ENCODE results near the gene TBC1D23.
A peak's percentile ranks its signal among the peaks of the same experiment; 100 is the strongest.

Gene TBC1D23

GRCh38 chr3:100252001-100252400 lies 8.8 kb upstream of the TBC1D23 start:
- Histone ChIP-seq H4K8ac (ENCODE audit: low read depth, low read length) (no peak overlapping the region), H3K4ac (ENCODE audit: low read length) (no peak overlapping the region), H2BK120ac (ENCODE audit: low read depth, low read length) (no peak overlapping the region), H4K91ac (ENCODE audit: low read depth, low read length, poor library complexity) (no peak overlapping the region), H3K36me3 (replicated peaks in 1 of 2; ENCODE audit: control insufficient read depth in 2 of 2, insufficient read depth in 2 of 2, low read length in 2 of 2) (no peaks in the 10 kb centered on the region), H3K23ac (ENCODE audit: low read depth, low read length, poor library complexity) (no peak overlapping the region), H2BK12ac (ENCODE audit: low read length) (no peak overlapping the region), H3K79me1 (ENCODE audit: low read depth, low read length) (no peaks in the 10 kb centered on the region), H3K9me3 (replicated peaks in 1 of 2; ENCODE audit: control insufficient read depth in 2 of 2, insufficient read depth in 1 of 2, low read depth in 1 of 2, low read length in 2 of 2) (no peaks in the 10 kb centered on the region), H3K14ac (ENCODE audit: low read length) (no peak overlapping the region), H3K18ac (ENCODE audit: low read length) (no peak overlapping the region), H2BK15ac (ENCODE audit: low read length) (no peak overlapping the region), H2AK5ac (ENCODE audit: low read depth, low read length) (no peak overlapping the region), H2BK5ac (ENCODE audit: low read length) (no peak overlapping the region), H2AFZ (ENCODE audit: low read length) (no peak overlapping the region), H3K27ac (replicated peaks; ENCODE audit: low read length) (no peak overlapping the region), H3K9ac (ENCODE audit: low read depth, low read length, poor library complexity) (no peak overlapping the region), H3K4me1 (ENCODE audit: control insufficient read depth in 2 of 2, insufficient read depth in 1 of 2, low read depth in 1 of 2, low read length in 2 of 2) (no peaks in the 10 kb centered on the region), H3K27me3 (ENCODE audit: control insufficient read depth in 3 of 3, insufficient read depth in 3 of 3, low read depth in 1 of 3, low read length in 3 of 3) (no peaks in the 10 kb centered on the region), H3K4me2 (ENCODE audit: insufficient read depth, low read length, poor library complexity, severe bottlenecking) (no peak overlapping the region), H3K4me3 (ENCODE audit: low read length in 2 of 2) (no peak overlapping the region)
- DNase-seq (ENCODE audit: low spot score) = no peak
- whole genome bisulfite sequencing, 2 donors (ENCODE audit: extremely low coverage in 2 of 2, insufficient read length in 2 of 2, insufficient replicate concordance in 1 of 2) = no CpG with 5 or more reads among the region's 1 CpG

- no peak overlapping the region for H4K91ac ChIP-seq (ENCODE audit: low read depth, low read length, poor library complexity)
- H3K4ac ChIP-seq (ENCODE audit: low read length) = no peak overlapping the region
- no peak overlapping the region for H2BK5ac ChIP-seq (ENCODE audit: low read length)
- no peaks in the 10 kb centered on the region for H3K9me3 ChIP-seq (replicated peaks in 1 of 2; ENCODE audit: control insufficient read depth in 2 of 2, insufficient read depth in 1 of 2, low read depth in 1 of 2, low read length in 2 of 2)
- peaks cover 2 to 4% of the 10 kb centered on the region in 2 donors for H3K4me1 ChIP-seq (ENCODE audit: control insufficient read depth in 2 of 2, insufficient read depth in 1 of 2, low read depth in 1 of 2, low read length in 2 of 2)
- H3K23ac ChIP-seq (ENCODE audit: low read depth, low read length, poor library complexity) = no peak overlapping the region
- H4K8ac ChIP-seq (ENCODE audit: low read depth, low read length) = no peak overlapping the region
- H3K4me2 ChIP-seq (ENCODE audit: insufficient read depth, low read length, poor library complexity, severe bottlenecking) = no peak overlapping the region
- H2BK12ac ChIP-seq (ENCODE audit: low read length) = no peak overlapping the region
- no peak overlapping the region for H3K9ac ChIP-seq (ENCODE audit: low read depth, low read length, poor library complexity)
- no peak overlapping the region for H3K27ac ChIP-seq (replicated peaks; ENCODE audit: low read length)
- no peak overlapping the region for H3K4me3 ChIP-seq (ENCODE audit: low read length in 2 of 2)
- WGBS, 2 donors (ENCODE audit: extremely low coverage in 2 of 2, insufficient read length in 2 of 2, insufficient replicate concordance in 1 of 2) = no CpG with 5 or more reads among the region's 7 CpGs
- no peaks in the 10 kb centered on the region for H3K27me3 ChIP-seq (ENCODE audit: control insufficient read depth in 3 of 3, insufficient read depth in 3 of 3, low read depth in 1 of 3, low read length in 3 of 3)
- peak overlapping the region; percentile 62 for H2AFZ ChIP-seq (ENCODE audit: low read length)
- no peak overlapping the region for H3K14ac ChIP-seq (ENCODE audit: low read length)
- H2BK15ac ChIP-seq (ENCODE audit: low read length) = no peak overlapping the region
- no peaks in the 10 kb centered on the region for H3K79me1 ChIP-seq (ENCODE audit: low read depth, low read length)
- DNase-seq (ENCODE audit: low spot score) = peak; percentile 54
- H3K18ac ChIP-seq (ENCODE audit: low read length) = no peak overlapping the region
- H3K36me3 ChIP-seq (replicated peaks in 1 of 2; ENCODE audit: control insufficient read depth in 2 of 2, insufficient read depth in 2 of 2, low read length in 2 of 2) = no peaks in the 10 kb centered on the region
- H2AK5ac ChIP-seq (ENCODE audit: low read depth, low read length) = no peak overlapping the region
- no peak overlapping the region for H2BK120ac ChIP-seq (ENCODE audit: low read depth, low read length)
Measured at GRCh38 chr3:100254168-100254777, 6.5 kb upstream of the TBC1D23 start.

- no peak overlapping the region for H3K27ac ChIP-seq (replicated peaks; ENCODE audit: low read length)
- H3K9me3 ChIP-seq (replicated peaks in 1 of 2; ENCODE audit: control insufficient read depth in 2 of 2, insufficient read depth in 1 of 2, low read depth in 1 of 2, low read length in 2 of 2) = no peaks in the 10 kb centered on the region
- no peak overlapping the region for H4K8ac ChIP-seq (ENCODE audit: low read depth, low read length)
- H2BK12ac ChIP-seq (ENCODE audit: low read length) = no peak overlapping the region
- no peak overlapping the region for H3K9ac ChIP-seq (ENCODE audit: low read depth, low read length, poor library complexity)
- H4K91ac ChIP-seq (ENCODE audit: low read depth, low read length, poor library complexity) = no peak overlapping the region
- H3K4me3 ChIP-seq (ENCODE audit: low read length in 2 of 2) = no peak overlapping the region
- no peaks in the 10 kb centered on the region for H3K27me3 ChIP-seq (ENCODE audit: control insufficient read depth in 3 of 3, insufficient read depth in 3 of 3, low read depth in 1 of 3, low read length in 3 of 3)
- H2AFZ ChIP-seq (ENCODE audit: low read length) = no peak overlapping the region
- H3K4me2 ChIP-seq (ENCODE audit: insufficient read depth, low read length, poor library complexity, severe bottlenecking) = no peak overlapping the region
- no peak for DNase-seq (ENCODE audit: low spot score)
- H3K4me1 ChIP-seq (ENCODE audit: control insufficient read depth in 2 of 2, insufficient read depth in 1 of 2, low read depth in 1 of 2, low read length in 2 of 2) = peaks cover 6 to 8% of the 10 kb centered on the region in 2 donors
- peaks cover 3% of the 10 kb centered on the region for H3K79me1 ChIP-seq (ENCODE audit: low read depth, low read length)
- H3K4ac ChIP-seq (ENCODE audit: low read length) = no peak overlapping the region
- no peak overlapping the region for H3K14ac ChIP-seq (ENCODE audit: low read length)
- no peak overlapping the region for H3K23ac ChIP-seq (ENCODE audit: low read depth, low read length, poor library complexity)
- H2BK15ac ChIP-seq (ENCODE audit: low read length) = no peak overlapping the region
- no peak overlapping the region for H3K18ac ChIP-seq (ENCODE audit: low read length)
- no peak overlapping the region for H2BK120ac ChIP-seq (ENCODE audit: low read depth, low read length)
- H3K36me3 ChIP-seq (replicated peaks in 1 of 2; ENCODE audit: control insufficient read depth in 2 of 2, insufficient read depth in 2 of 2, low read length in 2 of 2) = no peaks in the 10 kb centered on the region
- no peak overlapping the region for H2BK5ac ChIP-seq (ENCODE audit: low read length)
- H2AK5ac ChIP-seq (ENCODE audit: low read depth, low read length) = no peak overlapping the region
Measured at GRCh38 chr3:100256731-100257151, 4.1 kb upstream of the TBC1D23 start.

DNA sequence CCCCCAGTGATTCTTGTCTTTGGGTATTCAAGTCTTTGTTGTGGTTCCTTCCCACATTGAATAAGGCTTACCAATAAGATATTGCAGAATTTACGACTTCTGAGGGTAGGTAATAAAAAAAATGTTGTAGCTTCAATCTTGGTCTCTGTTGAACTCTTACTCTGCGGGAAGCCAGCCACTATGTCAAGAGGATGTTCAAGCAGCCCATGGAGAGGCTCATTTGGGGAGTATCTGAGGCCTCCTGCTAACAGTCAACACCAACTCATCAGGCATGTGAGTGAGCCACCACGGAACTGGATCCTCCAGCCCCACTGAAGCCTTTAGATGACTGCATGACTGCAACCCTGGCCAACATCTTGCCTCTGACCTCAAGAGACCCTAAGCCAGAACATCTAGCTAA lies 3.2 kb upstream of the TBC1D23 start:
- Histone ChIP-seq H4K91ac (ENCODE audit: low read depth, low read length, poor library complexity) (no peak overlapping the region), H3K36me3 (replicated peaks in 1 of 2; ENCODE audit: control insufficient read depth in 2 of 2, insufficient read depth in 2 of 2, low read length in 2 of 2) (no peaks in the 10 kb centered on the region), H3K4me3 (ENCODE audit: low read length in 2 of 2) (no peak overlapping the region), H2AFZ (ENCODE audit: low read length) (peak overlapping the region; percentile 23), H3K4me2 (ENCODE audit: insufficient read depth, low read length, poor library complexity, severe bottlenecking) (no peak overlapping the region), H3K14ac (ENCODE audit: low read length) (no peak overlapping the region), H2BK5ac (ENCODE audit: low read length) (no peak overlapping the region), H3K23ac (ENCODE audit: low read depth, low read length, poor library complexity) (no peak overlapping the region), H2AK5ac (ENCODE audit: low read depth, low read length) (no peak overlapping the region), H3K9me3 (replicated peaks in 1 of 2; ENCODE audit: control insufficient read depth in 2 of 2, insufficient read depth in 1 of 2, low read depth in 1 of 2, low read length in 2 of 2) (no peaks in the 10 kb centered on the region), H3K9ac (ENCODE audit: low read depth, low read length, poor library complexity) (no peak overlapping the region), H3K4me1 (ENCODE audit: control insufficient read depth in 2 of 2, insufficient read depth in 1 of 2, low read depth in 1 of 2, low read length in 2 of 2) (peaks cover 6 to 8% of the 10 kb centered on the region in 2 donors), H2BK120ac (ENCODE audit: low read depth, low read length) (no peak overlapping the region), H2BK15ac (ENCODE audit: low read length) (no peak overlapping the region), H3K27ac (replicated peaks; ENCODE audit: low read length) (no peak overlapping the region), H3K4ac (ENCODE audit: low read length) (no peak overlapping the region), H2BK12ac (ENCODE audit: low read length) (no peak overlapping the region), H3K18ac (ENCODE audit: low read length) (no peak overlapping the region), H3K27me3 (ENCODE audit: control insufficient read depth in 3 of 3, insufficient read depth in 3 of 3, low read depth in 1 of 3, low read length in 3 of 3) (no peaks in the 10 kb centered on the region), H4K8ac (ENCODE audit: low read depth, low read length) (no peak overlapping the region), H3K79me1 (ENCODE audit: low read depth, low read length) (peaks cover 3% of the 10 kb centered on the region)
- no CpG with 5 or more reads among the region's 3 CpGs for WGBS, 2 donors (ENCODE audit: extremely low coverage in 2 of 2, insufficient read length in 2 of 2, insufficient replicate concordance in 1 of 2)
- no peak for DNase-seq (ENCODE audit: low spot score)
